CD4-positive, alpha-beta T cell treated with Interleukin-4 for 1 hour (primary cell): Measurements from ENCODE around the gene NUDT16L1.

Experiments
- DNase-seq, 2 donors: peaks; one replicate each; pipeline ENCODE4 v3.0.0-alpha.2; 2020 to 2022

Gene NUDT16L1

GRCh38 chr16:4664538-4665418 lies 28.6 kb upstream of the NUDT16L1 start:
- DNase-seq = peak; percentile 58 to 70

DNA sequence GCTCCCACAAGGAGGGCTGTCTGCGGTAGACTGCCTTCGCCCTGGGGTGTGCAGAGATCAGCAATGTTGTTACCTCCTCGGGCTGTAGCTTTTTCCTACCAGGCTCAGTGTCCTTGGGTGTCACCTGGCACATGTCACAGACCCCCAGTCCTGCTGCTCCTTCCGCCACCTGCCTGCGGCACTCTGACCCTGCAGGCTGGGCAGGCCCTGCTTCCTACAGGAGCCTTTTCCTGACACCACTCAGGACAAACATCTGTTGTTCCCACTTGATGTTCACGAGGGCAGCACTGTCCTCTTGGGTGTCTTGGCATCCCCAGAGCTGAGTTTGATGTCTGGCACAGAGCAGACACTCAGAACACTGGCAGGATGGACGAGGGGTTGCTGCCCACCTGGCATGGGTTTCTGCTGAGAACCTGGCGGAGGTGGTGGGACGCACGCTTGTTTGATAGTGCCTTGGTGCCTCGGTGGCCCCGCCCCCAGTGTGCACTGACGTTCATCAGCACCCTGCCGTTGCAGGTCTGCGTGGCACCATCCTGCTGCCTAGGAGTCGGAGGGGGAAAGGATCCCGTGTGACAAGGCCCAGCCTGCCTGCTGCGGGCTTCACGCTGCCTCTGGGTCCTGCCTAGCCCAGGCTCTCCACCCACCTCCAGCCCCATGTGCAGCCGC lies 26.7 kb upstream of the NUDT16L1 start:
- no peak for DNase-seq

GRCh38 chr16:4667203-4667963 lies 26.0 kb upstream of the NUDT16L1 start:
- no peak for DNase-seq

DNA sequence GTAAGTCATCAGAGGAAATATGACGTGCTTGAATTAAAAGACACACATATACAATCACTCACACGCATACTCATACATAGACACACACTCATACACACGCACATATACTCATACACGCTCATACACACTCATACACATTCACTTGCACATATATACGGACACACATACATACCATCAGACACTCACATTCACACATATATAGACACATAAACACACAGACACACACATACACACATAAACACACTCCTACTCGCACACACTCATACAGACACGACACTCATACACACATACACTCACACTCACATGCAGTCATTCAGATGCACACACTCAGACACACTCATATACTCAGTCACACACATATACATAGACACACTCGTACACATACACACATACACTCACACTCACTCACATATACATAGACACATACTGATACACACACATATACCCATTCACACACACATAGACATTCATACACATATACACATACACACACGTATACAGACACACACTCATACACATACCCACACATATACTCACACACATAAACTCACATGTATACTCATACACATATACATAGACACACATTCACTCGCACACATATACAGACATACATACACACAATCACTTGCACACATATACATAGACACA lies 24.9 kb upstream of the NUDT16L1 start:
- DNase-seq = no peak

DNA sequence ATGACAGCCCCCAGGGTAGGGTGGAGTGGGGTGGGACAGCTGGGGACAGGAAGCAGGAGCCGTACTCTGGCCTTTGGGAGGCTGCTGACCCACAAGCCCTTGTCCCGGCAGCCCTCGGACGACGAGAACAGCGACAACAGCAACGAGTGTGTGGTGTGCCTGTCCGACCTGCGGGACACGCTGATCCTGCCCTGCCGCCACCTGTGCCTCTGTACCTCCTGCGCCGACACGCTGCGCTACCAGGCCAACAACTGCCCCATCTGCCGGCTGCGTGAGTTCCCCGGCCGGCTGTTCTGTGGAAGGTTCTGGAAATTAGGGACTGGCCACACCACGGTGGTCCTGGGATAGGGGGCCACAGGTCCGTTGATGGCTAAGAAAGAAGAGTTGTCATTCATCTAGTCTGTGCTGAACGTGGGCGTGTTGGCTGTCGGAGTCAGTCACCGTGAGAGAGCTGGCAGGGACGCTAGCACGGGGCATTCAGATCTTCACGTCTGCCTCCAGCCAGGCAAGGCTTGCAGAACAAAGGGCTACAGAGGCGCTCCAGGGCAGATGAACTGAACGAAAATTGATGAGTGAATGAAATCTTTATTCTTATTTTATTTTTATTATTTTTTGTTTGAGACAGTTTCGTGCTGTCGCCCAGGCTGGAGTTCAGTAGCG lies 19.8 kb upstream of the NUDT16L1 start:
- DNase-seq = no peak

DNA sequence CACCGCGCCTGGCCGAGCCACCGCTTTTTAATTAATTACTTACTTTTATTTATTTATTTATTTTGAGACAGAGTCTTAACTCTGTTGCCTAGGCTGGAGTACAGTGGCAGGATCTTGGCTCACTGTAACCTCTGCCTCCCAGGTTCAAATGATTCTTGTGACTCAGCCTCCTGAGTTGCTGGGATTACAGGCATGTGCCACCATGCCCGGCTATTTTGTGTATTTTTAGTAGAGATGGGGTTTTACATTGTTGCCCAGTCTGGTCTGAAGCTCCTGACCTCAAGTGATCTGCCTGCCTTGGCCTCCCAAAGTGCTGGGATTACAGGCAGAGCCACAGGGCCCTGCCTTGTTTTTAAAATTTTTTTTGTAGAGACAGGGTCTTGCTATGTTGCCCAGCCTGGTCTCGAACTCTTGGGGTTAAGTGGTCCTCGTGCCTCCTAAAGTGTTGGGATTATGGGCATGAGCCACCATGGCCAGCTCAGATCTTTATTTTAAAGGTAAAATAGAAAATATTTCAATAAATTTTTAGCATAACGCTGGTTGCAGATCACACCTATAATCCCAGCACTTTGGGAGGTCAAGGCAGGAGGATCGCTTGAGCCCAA lies 18.3 kb upstream of the NUDT16L1 start:
- DNase-seq = no peak

DNA sequence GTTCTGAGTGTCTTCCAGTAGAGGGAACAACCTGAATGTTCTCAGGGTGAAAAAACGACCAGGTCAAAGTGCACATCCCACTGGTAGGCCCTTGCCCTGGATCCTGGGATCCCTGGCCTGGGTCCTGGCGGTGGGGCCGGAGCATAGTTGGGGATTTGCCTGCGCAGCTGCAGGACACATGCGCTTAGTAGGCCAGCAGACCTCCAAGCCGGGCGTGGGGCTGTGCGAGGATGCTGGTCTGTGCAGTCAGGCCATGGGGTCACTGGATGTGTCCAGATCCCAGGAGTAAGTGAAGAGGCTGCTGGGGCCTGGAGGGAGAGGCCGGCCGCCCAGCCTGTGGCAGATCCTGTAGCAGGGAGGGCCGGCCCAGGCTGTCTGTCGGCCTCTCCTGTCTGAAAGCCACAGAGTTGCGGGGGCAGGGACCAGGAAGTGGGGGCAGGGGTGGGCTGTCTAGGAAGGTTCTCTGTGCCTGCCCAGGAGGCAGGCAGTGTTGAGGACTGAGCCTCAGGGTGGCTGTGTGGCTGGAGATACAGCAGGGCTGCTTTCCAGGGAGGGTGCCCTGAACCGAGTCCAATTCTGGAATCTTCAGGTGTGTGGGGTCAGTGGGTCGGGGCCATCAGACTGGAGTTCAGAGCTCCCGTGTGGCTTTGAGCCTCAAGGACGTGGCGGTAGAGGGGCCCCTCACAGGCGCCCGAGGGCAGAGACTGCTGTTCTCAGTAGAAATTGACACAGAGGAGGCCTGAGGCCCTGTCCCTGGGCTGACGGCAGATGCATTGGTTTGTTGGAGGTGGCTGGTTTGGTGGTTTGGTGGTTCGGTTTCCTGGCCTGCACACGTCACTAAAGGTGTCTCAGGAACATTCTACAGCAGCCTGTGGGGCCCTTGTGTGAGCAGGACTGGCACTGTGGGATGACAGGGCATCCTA lies 17.2 kb upstream of the NUDT16L1 start:
- DNase-seq = peak; percentile 74 to 75

DNA sequence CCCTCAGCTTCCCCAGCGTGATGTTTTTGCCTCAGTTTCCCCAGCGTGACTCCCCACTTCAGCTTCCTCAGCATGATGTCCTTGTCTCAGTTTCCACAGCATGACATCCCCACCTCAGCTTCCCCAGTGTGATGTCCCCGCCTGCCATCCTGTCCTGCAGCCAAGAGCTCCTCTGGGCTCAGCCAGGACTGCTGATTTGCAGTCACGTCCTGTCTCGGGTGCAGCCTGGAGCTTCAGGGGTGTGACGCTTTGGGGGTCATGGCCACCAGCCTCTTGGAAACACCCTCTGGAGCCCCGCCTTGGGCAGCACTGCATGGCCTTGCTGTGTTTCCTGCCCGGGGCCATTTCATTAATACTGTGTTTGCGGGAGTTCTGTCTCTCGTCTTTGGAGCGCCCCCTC lies 16.5 kb upstream of the NUDT16L1 start:
- DNase-seq = no peak

DNA sequence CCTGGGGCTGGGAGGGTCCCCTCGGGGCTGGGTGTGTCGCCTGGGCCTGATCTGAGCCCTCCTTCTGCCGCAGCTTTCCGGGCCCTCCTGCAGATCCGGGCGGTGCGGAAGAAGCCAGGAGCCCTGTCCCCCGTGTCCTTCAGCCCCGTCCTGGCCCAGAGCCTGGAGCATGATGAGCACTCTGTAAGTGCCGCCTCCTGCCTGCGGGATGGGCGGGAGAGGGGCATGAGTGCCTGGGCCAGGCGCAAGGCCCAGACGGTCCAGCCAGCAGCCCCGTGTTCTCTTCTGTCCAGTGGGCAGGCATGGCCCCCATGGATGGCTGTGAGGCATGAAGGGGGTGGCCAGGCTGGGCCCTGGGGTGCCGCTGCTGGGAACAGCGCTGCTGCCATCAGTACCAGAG lies 16.0 kb upstream of the NUDT16L1 start:
- no peak for DNase-seq

GRCh38 chr16:4677994-4678393 lies 15.4 kb upstream of the NUDT16L1 start:
- no peak for DNase-seq

- DNase-seq = no peak
Measured at GRCh38 chr16:4678596-4678995, 14.8 kb upstream of the NUDT16L1 start.

- DNase-seq = no peak
Measured at GRCh38 chr16:4679156-4679849, 14.1 kb upstream of the NUDT16L1 start.

- DNase-seq = peak; percentile 16 to 56
Measured at GRCh38 chr16:4679850-4680636, 13.3 kb upstream of the NUDT16L1 start.

GRCh38 chr16:4680673-4681470 lies 12.5 kb upstream of the NUDT16L1 start:
- DNase-seq = no peak

DNA sequence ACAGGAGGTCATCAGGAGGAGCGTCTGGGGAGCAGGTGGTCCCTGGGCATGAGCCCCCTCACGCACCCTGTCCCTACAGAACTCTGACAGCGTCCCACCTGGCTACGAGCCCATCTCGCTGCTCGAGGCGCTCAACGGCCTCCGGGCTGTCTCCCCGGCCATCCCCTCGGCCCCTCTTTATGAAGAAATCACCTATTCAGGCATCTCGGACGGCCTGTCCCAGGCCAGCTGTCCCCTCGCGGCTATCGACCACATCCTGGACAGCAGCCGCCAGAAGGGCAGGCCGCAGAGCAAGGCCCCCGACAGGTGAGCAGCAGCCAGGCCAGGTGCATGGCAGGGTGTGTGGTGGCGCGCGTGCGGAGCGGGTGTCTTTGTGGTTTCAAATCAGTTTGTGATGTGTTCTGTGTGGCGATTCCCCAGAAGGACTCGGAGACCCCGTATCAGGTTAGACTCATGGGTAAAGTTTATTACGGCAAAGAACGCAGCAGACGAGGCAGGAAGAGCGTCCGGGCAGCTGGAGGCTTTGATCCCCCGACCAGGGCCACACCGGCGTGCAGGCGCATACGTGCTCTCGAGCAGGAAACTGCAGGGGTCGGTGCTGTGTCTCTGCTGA lies 11.8 kb upstream of the NUDT16L1 start:
- DNase-seq = peak in 1 of 2 donors; percentile 13

DNA sequence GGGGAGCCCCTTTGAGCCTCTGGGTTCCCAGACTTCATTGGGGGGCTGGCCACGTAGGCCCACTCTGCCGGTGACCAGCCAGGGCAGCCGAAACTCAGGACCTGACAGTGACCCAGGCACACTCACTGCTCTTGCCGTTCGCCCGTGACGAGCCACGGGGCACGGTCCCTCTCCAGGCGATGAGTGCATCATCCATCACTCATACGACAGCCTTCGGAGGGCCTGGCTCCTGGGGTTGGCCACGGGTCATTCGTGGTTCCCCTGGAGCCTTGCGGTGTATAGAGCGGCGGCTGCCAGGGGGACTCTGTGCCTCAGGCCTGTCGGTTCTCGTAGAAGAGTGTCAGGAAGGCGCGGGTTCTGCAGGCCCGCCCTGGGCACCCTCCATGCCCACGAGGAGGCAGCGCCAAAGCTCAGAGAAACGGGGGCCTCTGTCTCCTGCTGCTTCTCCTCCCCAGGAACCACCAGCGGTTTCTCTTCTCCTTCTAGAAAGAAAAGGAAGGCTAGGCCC lies 11.2 kb upstream of the NUDT16L1 start:
- no peak for DNase-seq

GRCh38 chr16:4682616-4683254 lies 10.6 kb upstream of the NUDT16L1 start:
- peak; percentile 24 to 37 for DNase-seq
